Stomach (tissue), 9 donors: Measurements from ENCODE around the gene EHD2. TPM values are rescaled to one million over a fixed set of nuclear protein-coding genes. Genes with fewer than 3 reads are reported as not detected.

Source experiments
- DNase-seq, 2 donors: peaks; one replicate each; pipeline versions ENCODE4 v3.0.0 to v3.0.0-alpha.2; 2013 to 2019
- H3K27ac ChIP-seq, 5 donors: fragments of 200-600 bp in 4 of 5; sonication (generic) in 4 of 5; one replicate each; pipeline ENCODE4 v1.5.1; 2013 to 2019; ENCODE audit warnings: mild to moderate bottlenecking in 1 of 5, moderate library complexity in 1 of 5
- H3K27me3 ChIP-seq, 3 donors: fragments of 200-600 bp; sonication (generic); one replicate each; pipeline ENCODE4 v1.5.1; 2017 to 2019; ENCODE audit warnings: mixed run types in 1 of 3
- H3K36me3 ChIP-seq, 4 donors: fragments of 200-600 bp; sonication (generic); 1 replicate in 3 of 4; 2 replicates in 1 of 4; pipeline ENCODE4 v1.5.1; 2016 to 2019
- H3K4me1 ChIP-seq, 4 donors: fragments of 200-600 bp; sonication (generic); one replicate each; pipeline ENCODE4 v1.5.1; 2016 to 2019
- H3K4me3 ChIP-seq, 4 donors: fragments of 200-600 bp; sonication (generic) in 3 of 4; one replicate each; pipeline ENCODE4 v1.5.1; 2016 to 2019; ENCODE audit warnings: mild to moderate bottlenecking in 1 of 4
- H3K9me3 ChIP-seq, 4 donors: fragments of 200-600 bp; sonication (generic); one replicate each; pipeline ENCODE4 v1.5.1; 2016 to 2019
- CTCF ChIP-seq, 7 experiments: fragments of 450-650 bp in 4 of 7; fragments of 200-600 bp in 3 of 7; sonication (generic) in 3 of 7; IDR thresholded peaks; one replicate each; pipeline ENCODE4 v1.5.1; 2016 to 2019; ENCODE audit warnings: antibody characterized with exemption in 7 of 7, control low read depth in 2 of 7, mild to moderate bottlenecking in 1 of 7
- EP300 ChIP-seq: sonication (generic); formaldehyde crosslinking; IDR thresholded peaks from one replicate; pipeline ENCODE4 v1.6.1; 2017; ENCODE audit warnings: antibody characterized with exemption
- POLR2A ChIP-seq, 4 donors: fragments of 450-650 bp; IDR thresholded peaks; one replicate each; pipeline ENCODE4 v1.6.1; 2016; ENCODE audit warnings: antibody characterized with exemption in 4 of 4, control low read depth in 2 of 4, mild to moderate bottlenecking in 1 of 4, moderate library complexity in 1 of 4
- POLR2AphosphoS5 ChIP-seq, 3 donors: sonication (generic); formaldehyde crosslinking; IDR thresholded peaks; one replicate each; pipeline ENCODE4 v1.6.1; 2016; ENCODE audit warnings: antibody characterized with exemption in 3 of 3
- WGBS, 5 donors: extraction: QIAGEN DNeasy Blood & Tissue Kit in 3 of 5; methylation state at CpG; one replicate each; pipeline versions ENCODE4 v1.1.5 to v1.1.7; 2013 to 2018; 5-methylcytosine and 5-hydroxymethylcytosine counted together
- intact Hi-C: fragments of 100-400 bp; cut with DNase I; formaldehyde crosslinking; loops from one replicate; pipeline ENCODE4 v1.15.1; 2023; ENCODE audit warnings: low total_unique reads
- polyA plus RNA-seq, 3 donors: library from polyadenylated mRNA; stranded (reverse); fragments of 200-250 nt; gene quantifications; one replicate each; pipeline ENCODE4 v1.2.3, GENCODE V29; 2013
- total RNA-seq, 5 donors: library from RNA; depleted of rRNA; stranded (reverse); fragments of >200 nt; gene quantifications; one replicate each; pipeline versions ENCODE4 v1.1.0 to v1.2.3, GENCODE V29; 2014 to 2016
- donor health status: healthy with polysubstance abuse.
- donor health status: Bipolar disorder and iron deficiency.
- donor health status: healthy.

The EHD2 gene
- total and polyA plus RNA-seq, 8 donors: 24.5 to 334 (median 38.5) TPM

- Histone ChIP-seq H3K27ac (no peak overlapping the region), H3K27me3 (no peaks in the 10 kb centered on the region), H3K9me3 (no peaks in the 10 kb centered on the region), H3K4me3 (no peak overlapping the region), H3K4me1 (no peaks in the 10 kb centered on the region), H3K36me3 (peaks cover 33 to 88% (median 83%) of the 10 kb centered on the region in 4 donors)
- 89 to 96% (median 93%) methylated on average over 5 to 12 of the region's 12 CpGs for WGBS, 5 donors
- intact Hi-C loops: no loop called here
- no peak for DNase-seq
- TF ChIP-seq EP300 (no peak), POLR2A (IDR thresholded peaks at IDR 0.05) (no peak), CTCF (IDR thresholded peaks at IDR 0.05) (no peak)
Observed at GRCh38 chr19:47675271-47675670, 38.0 kb upstream of the EHD2 start.

- DNase-seq: no peak
- H3K4me3 ChIP-seq: no peak overlapping the region
- no peaks in the 10 kb centered on the region for H3K9me3 ChIP-seq
- H3K4me1 ChIP-seq: no peaks in the 10 kb centered on the region
- no peak overlapping the region for H3K27ac ChIP-seq
- H3K36me3 ChIP-seq: peaks cover 37 to 88% (median 83%) of the 10 kb centered on the region in 4 donors
- H3K27me3 ChIP-seq: no peaks in the 10 kb centered on the region
- intact Hi-C loops: no loop called here
- TF ChIP-seq CTCF (IDR thresholded peaks at IDR 0.05) (no peak), EP300 (no peak), POLR2AphosphoS5 (IDR thresholded peaks at IDR 0.05) (no peak), POLR2A (IDR thresholded peaks at IDR 0.05) (no peak)
- 76 to 90% (median 88%) methylated on average over 6 to 8 of the region's 8 CpGs for WGBS, 5 donors
Observed at GRCh38 chr19:47675859-47676258, 37.4 kb upstream of the EHD2 start.

- DNase-seq: no peak
- Histone ChIP-seq H3K27me3 (no peaks in the 10 kb centered on the region), H3K36me3 (peaks cover 41 to 94% (median 92%) of the 10 kb centered on the region in 4 donors), H3K4me3 (no peak overlapping the region), H3K9me3 (no peaks in the 10 kb centered on the region), H3K4me1 (peaks cover 0 to 4% (median 3%) of the 10 kb centered on the region in 4 donors), H3K27ac (no peak overlapping the region)
- 82 to 87% (median 86%) methylated on average over 8 of the region's 8 CpGs for WGBS, 5 donors
- no peak for TF ChIP-seq EP300
- TF ChIP-seq POLR2A (IDR thresholded peaks at IDR 0.05): no peak
- no peak for TF ChIP-seq CTCF (IDR thresholded peaks at IDR 0.05)
- TF ChIP-seq POLR2AphosphoS5 (IDR thresholded peaks at IDR 0.05): no peak
- intact Hi-C loops: no loop called here
Observed at GRCh38 chr19:47676811-47677210, 36.4 kb upstream of the EHD2 start.

- H3K27ac ChIP-seq: no peak overlapping the region
- TF ChIP-seq POLR2A (IDR thresholded peaks at IDR 0.05) (no peak), CTCF (IDR thresholded peaks at IDR 0.05) (no peak), EP300 (no peak), POLR2AphosphoS5 (IDR thresholded peaks at IDR 0.05) (no peak)
- H3K4me1 ChIP-seq: peaks cover 0 to 22% (median 16%) of the 10 kb centered on the region in 4 donors
- H3K4me3 ChIP-seq: no peak overlapping the region
- H3K9me3 ChIP-seq: no peaks in the 10 kb centered on the region
- H3K36me3 ChIP-seq: peaks cover 33 to 88% (median 86%) of the 10 kb centered on the region in 4 donors
- intact Hi-C loops: no loop called here
- 91 to 94% (median 91%) methylated on average over 24 to 30 of the region's 30 CpGs for WGBS, 5 donors
- H3K27me3 ChIP-seq: no peaks in the 10 kb centered on the region
- no peak for DNase-seq
Observed at GRCh38 chr19:47679251-47679900, 33.8 kb upstream of the EHD2 start.
